Kidney epithelial cell (primary cell): ENCODE measurements around the gene SRPK2. TPM values are rescaled to one million over a fixed set of nuclear protein-coding genes. Genes with fewer than 3 reads are reported as not detected.
A peak's percentile ranks its signal among the peaks of the same experiment; 100 is the strongest.

Experiments used
- DNase-seq: peaks from one replicate; pipeline ENCODE4 v3.0.0-alpha.2; 2010; ENCODE audit warnings: low read depth
- H3K27me3 ChIP-seq: 2 replicates; pipeline ENCODE4 v1.6.0; 2011; ENCODE audit warnings: low read length; ENCODE audit not compliant: control insufficient read depth, insufficient read depth
- H3K36me3 ChIP-seq: 2 replicates; pipeline ENCODE4 v1.5.1; 2011; ENCODE audit warnings: low read length; ENCODE audit not compliant: control insufficient read depth, insufficient read depth
- H3K4me3 ChIP-seq: 2 replicates; pipeline ENCODE4 v1.5.1; 2011; ENCODE audit warnings: low read depth, mild to moderate bottlenecking, control low read depth, low read length
- CTCF ChIP-seq: IDR thresholded peaks from 2 replicates; pipeline ENCODE4 v1.5.1; 2011; ENCODE audit warnings: mild to moderate bottlenecking, moderate library complexity, low read length, control low read depth, inconsistent platforms; ENCODE audit not compliant: insufficient read depth, poor library complexity, severe bottlenecking
- total RNA-seq: library from RNA; depleted of rRNA; stranded (reverse); fragments of >200 nt; gene quantifications from 2 replicates; pipeline ENCODE4 v1.2.3, GENCODE V29; 2015

SRPK2 gene
- total RNA-seq, 1 donor from 2014 or later: 33.9 TPM

GRCh38 chr7:105281966-105282365 lies 106.8 kb downstream of the SRPK2 start:
- no peak overlapping the region for H3K4me3 ChIP-seq
- no peaks in the 10 kb centered on the region for H3K36me3 ChIP-seq
- no peaks in the 10 kb centered on the region for H3K27me3 ChIP-seq
- no peak for DNase-seq
- no peak for TF ChIP-seq CTCF

GRCh38 chr7:105279688-105280007 lies 109.1 kb downstream of the SRPK2 start:
- Histone ChIP-seq H3K4me3 (no peak overlapping the region), H3K36me3 (no peaks in the 10 kb centered on the region), H3K27me3 (no peaks in the 10 kb centered on the region)
- no peak for DNase-seq
- no peak for TF ChIP-seq CTCF

GRCh38 chr7:105278973-105279687 lies 109.6 kb downstream of the SRPK2 start:
- Histone ChIP-seq H3K27me3 (no peaks in the 10 kb centered on the region), H3K36me3 (no peaks in the 10 kb centered on the region), H3K4me3 (no peak overlapping the region)
- TF ChIP-seq CTCF: no peak
- no peak for DNase-seq

- Histone ChIP-seq H3K27me3 (no peaks in the 10 kb centered on the region), H3K4me3 (no peak overlapping the region), H3K36me3 (no peaks in the 10 kb centered on the region)
- no peak for TF ChIP-seq CTCF
- no peak for DNase-seq
These were observed 110.2 kb downstream of the SRPK2 start for GRCh38 chr7:105278565-105278964.

GRCh38 chr7:105277341-105277740 lies 111.4 kb downstream of the SRPK2 start:
- DNase-seq: peak; percentile 96
- no peaks in the 10 kb centered on the region for H3K36me3 ChIP-seq
- TF ChIP-seq CTCF: no peak
- no peaks in the 10 kb centered on the region for H3K27me3 ChIP-seq
- H3K4me3 ChIP-seq: no peak overlapping the region

- Histone ChIP-seq H3K4me3 (no peak overlapping the region), H3K27me3 (no peaks in the 10 kb centered on the region)
- TF ChIP-seq CTCF: no peak
These were observed 118.6 kb downstream of the SRPK2 start for GRCh38 chr7:105270117-105270516.

More at GRCh38 chr7:105270117-105270516, 118.6 kb downstream of the SRPK2 start:
- no peak for DNase-seq
- H3K36me3 ChIP-seq: no peaks in the 10 kb centered on the region
